G401.6 (cell line): Measurements from ENCODE around the gene TESPA1.
"Not testable (repeated sequence)": the region's sequence is repeated elsewhere in the genome, so short reads cannot be mapped to it uniquely, and the experiment has no call there.

ENCODE experiments used
- FAIRE-seq: peaks from 2 replicates; lab custom pipeline; 2012; peaks lifted over from hg19 to GRCh38; lab: Jason Lieb, UNC

TESPA1 gene

DNA sequence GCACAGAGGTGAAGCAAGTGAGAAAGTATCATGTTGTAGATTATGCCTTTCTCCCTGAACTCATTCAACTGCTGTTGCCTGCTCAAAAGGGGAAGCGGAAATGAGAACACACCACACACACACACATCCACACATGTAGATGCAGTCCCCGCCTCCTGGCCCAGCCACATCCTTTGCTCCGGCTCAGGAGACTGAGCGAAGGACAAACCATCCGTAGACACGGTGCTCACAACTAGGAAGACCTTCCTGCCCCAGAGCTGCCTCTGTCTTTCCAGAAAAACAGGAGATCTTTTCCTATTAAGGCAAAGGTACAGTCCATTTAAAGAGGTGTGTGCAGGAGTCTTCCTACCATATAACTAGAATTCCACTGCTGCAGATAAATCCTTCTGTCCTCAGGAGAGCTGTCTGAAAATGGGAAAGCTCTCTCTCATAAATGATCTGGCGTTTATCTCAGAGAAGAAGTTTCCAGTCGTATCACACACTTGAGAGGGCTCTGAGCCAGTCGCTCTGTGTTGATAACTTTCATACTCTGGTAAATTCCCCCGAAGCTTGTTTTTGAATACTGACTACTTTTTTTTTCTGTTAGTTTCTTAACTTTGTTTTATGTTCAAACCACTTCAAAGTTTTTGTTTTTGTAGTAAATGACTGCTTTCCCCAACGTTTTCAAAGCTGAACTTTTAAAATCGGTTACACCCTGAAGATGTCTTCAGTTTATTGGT is at the start of gene TESPA1:
Gene TESPA1 (minus strand): TSS at position 105 of the 719 bp plus-strand sequence. CDS start 10,200 bp downstream, outside the sequence.
- no peak for FAIRE-seq

DNA sequence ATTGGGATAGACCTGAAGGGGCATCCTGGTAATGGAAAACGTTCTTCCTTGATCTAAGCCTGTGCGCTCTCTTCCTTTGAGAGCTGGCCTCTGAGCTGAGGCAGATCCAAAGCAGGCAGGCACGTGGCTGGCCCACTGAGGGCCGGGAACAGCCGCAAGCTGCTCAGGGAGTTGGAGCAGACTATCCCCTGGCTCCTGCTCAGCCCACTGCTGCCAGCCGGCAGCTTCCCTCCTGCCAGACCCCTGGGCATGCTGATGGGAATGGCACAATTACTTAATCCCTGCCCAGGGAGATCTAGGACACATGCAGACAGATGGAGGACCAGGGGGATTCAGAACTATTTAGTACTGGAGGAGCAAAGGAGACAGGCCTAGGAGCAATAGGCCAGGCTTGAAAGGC is 49.7 kb upstream of the TESPA1 start:
- FAIRE-seq, result no peak

- no peak for FAIRE-seq
These were observed 40.9 kb upstream of the TESPA1 start for GRCh38 chr12:55025508-55025907.

DNA sequence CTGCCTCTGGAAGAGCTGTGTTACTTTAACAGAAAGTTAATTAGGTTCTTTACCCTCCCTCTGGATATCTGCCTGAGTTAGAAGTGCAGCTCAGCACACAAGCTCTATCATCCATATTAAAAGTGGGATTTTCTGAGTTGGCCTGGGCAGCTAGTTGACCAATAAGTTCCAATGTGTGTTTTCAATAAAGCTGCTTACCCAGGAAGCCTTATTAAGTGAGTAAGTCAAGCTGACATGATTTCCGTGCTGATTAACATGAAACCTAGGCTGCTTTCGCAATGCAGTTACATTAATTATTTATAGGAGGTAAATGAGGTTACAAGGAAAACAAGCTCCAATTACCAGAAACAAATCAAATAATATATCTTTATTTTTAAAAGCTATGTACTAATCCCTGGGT is 40.0 kb upstream of the TESPA1 start:
- FAIRE-seq, result no peak

DNA sequence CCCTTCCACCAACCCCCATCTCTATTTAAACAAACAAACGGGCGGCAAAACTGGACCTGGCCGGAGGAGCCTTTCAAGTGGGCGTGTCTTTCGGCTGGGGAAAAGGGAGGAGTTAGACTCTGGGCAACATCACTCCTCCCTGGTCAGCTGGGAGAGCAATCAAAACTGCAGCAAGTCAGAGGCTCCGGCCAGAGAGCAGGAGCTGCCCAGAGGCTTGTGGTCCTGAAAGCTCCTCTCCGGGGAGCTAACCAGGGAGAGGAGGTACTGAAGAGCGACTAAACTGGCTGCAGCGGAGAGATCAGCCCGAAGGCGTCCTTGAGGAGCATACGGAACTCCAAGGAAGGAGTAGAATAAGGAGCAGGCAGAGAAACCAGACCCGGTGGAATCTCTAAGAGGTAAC is 35.2 kb upstream of the TESPA1 start, which contains the start of gene NEUROD4:
Gene NEUROD4 (plus strand): TSS at position 191 of the 400 bp plus-strand sequence. CDS start 6,466 bp downstream, outside the sequence.
- FAIRE-seq, result no peak

DNA sequence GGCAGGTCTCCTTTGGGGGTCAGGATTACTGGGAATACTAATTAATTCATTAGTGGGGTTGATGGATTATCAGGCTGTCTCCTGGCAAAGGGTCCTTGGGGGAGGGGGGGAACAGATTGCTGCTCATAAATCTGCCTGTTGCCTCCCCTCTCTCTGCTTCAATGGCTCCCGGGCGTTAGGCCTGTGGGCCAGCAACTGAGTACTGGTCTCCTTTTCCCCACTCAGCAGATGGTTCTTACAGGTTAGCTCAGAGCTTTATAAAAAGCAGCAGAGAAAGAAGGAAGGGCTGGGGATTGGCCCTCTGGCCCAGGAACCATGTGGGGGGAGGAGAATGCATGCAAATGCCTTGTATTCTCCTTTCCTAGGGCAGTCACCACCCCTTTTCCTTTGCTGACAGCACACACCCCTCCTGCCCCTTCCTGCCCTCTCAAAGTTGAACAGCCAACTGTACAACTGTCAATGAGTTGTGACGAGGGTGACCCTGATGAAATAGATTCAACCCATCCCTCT is 32.9 kb upstream of the TESPA1 start:
- no peak for FAIRE-seq

GRCh38 chr12:55008944-55009585 is 24.5 kb upstream of the TESPA1 start:
- no peak for FAIRE-seq

DNA sequence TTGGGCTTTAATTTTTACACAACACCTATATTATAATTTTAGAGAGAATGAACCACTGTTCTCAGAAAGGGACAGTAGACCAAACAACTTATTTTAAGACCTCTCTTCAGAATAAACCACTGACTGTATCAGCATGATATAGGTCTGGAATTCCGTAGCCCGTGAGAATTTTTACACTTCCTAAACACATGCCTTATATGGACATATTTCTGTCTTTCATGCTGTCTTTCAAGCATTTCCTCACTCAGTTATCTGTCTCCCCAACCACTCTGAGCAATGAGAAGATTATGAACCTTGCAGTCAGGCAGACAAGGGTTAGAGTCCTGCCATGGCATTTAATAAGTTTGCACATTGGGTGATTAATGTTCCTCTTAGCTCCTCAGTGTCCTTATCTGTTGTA is 17.8 kb upstream of the TESPA1 start:
- FAIRE-seq, result no peak

GRCh38 chr12:55001198-55001868 is 16.8 kb upstream of the TESPA1 start:
- no peak for FAIRE-seq

- FAIRE-seq, result no peak
These were observed 14.5 kb upstream of the TESPA1 start for GRCh38 chr12:54998958-54999510.

DNA sequence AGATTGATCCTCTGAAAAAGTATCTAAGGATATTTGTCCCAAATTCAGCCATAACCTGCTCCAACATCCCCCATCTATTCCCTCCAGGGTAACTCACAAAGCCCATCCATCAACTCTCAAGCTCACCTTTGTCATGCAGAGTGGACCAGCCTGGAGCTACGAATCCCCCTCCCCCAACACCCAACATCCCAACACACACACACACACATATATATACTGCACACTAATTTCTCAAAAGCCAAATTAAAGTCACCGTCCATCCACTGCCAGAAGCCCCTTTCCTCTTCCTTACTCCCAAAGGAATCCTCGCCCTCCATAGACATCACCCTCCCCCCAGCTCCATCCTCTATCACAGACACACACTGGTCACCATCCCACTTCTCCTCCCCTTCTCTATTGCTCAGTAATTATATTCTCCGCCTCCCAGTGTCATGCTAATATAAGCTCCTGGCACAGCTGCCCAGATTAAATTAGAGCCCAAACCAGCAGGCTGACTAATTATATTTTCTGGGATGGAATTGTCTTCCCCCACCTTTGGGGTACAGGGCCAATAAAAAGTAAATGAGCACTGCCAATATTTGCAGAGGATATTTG is 13.5 kb upstream of the TESPA1 start:
- no peak for FAIRE-seq

- no peak for FAIRE-seq
These were observed 11.6 kb upstream of the TESPA1 start for GRCh38 chr12:54996205-54996604.

- FAIRE-seq, result no peak
These were observed 8.7 kb upstream of the TESPA1 start for GRCh38 chr12:54993181-54993835.

GRCh38 chr12:54991991-54992375 is 7.4 kb upstream of the TESPA1 start:
- no peak for FAIRE-seq

- no peak for FAIRE-seq
These were observed 6.8 kb upstream of the TESPA1 start for GRCh38 chr12:54991161-54991990.

DNA sequence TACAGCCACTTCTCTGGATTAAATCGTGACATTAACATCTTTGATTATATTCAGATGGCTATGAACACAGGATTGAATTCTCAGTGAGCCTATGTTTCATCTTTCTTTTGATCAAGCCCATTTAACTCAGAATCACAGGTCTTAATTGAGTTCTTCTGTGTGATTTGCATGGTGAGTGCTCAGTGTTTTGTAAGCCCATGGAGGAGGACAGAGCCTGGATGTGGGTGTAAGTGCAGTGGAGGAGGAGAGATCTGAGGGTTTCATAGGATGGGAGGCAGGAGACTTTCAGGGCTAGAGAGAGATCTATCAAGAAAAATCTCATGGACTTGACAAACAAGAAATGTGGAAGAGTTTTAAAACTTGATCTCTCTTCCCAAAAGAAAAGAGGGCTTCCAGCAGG is 5.3 kb upstream of the TESPA1 start:
- FAIRE-seq, result no peak

DNA sequence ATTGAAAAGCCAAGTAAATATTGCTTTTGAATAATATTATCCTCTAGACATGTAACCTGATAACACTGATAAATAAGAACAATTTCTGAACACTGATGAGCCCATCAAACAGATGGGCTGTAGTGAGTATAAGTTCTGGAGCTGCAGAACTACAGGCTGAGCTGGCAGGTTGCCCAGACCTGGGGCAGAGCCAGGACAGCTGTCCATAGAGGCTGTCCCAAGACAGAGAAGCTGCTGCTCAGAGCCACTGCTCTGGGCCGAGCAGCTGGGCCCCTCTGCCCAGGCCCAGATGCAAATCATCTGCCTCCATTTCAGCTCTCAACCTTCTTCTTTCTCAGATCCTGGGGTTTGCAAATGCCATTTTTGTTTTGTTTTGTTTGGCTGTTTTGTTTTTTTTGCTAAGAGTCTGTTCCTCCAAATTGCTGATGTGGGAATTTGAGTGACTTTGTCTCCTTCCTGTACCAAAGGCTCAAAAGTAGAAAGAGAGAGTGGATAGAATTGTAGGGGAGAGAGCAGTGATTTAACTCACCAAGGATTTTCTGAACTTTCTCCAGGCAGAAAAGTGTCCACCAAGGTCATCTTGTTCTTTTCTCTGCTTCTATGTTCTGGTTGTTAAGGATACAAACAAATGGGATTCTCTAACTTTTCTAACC is 4.0 kb upstream of the TESPA1 start:
- FAIRE-seq, result no peak

DNA sequence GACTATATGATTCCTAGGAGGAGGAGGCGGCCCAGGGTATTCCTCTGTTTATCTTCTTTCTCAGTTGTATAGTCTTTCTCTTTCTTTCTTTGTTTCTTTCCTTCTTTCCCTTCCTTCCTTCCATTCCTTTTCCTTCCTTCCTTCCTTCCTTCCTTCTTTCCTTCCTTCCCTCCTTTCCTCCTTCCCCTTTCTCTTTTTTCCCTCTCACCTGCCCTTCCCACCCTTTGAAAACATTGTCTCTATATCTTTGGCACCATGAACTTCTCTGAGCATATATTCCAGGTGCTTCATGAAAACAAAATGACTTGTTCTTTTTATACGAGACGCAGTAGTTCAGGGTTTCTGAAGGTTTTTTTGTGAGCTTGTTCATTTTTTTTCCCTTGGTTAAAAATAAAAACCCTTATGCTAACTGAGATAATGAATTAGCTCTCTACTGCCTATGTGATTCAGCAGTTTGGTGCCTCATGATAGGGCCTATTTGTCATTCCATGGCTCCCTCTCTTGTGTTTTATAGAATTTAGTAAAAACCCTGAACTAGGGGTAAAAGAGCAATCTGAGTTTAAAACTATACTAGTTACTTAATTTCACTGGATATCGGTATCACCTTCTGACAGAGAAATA is 3.2 kb upstream of the TESPA1 start:
- no peak for FAIRE-seq

DNA sequence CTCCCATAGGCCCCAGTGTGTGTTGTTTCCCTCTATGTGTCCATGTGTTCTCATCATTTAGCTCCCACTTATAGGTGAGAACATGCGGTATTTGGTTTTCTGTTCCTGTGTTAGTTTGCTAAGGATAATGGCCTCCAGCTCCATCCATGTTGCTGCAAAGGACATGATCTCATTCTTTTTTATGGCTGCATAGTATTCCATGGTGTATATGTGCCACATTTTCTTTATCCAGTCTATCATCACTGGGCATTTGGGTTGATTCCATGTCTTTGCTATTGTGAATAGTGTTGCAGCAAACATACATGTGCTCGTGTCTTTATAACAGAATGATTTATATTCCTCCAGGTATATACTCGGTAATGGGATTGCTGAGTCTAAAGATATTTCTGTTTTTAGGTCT is 2.2 kb upstream of the TESPA1 start:
- not testable (repeated sequence) for FAIRE-seq

DNA sequence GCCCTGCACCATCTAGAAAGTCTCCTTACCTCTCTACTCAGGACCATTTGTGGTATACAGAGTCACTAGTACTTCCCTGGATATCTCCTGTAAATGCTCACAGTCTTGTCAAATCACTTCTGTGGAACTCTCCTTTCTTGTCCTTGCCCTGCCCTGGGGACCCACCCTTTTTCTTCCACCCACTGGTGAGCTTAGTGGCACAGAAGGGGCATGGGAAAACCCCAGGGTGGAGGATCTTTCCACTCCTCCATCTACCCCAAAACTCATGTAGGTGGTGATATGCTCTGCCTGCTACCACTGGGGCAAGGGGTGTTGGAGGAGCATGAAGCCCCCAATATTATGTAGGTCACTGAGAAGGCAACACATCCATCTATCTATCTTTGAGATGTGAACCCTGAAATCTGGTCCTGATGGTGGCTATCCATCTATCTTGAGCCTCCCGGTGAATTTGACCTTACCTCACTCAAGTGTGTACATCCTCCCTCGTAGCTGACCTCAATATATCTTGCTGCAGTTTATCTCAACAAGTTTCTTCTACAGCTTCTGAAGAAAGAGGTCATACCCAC is 943 bp downstream of the TESPA1 start:
- no peak for FAIRE-seq
